ENCODE measurements around the gene LGALS4.
"Not testable (repeated sequence)": the region's sequence is repeated elsewhere in the genome, so short reads cannot be mapped to it uniquely, and the experiment has no call there.

Gene LGALS4

DNA sequence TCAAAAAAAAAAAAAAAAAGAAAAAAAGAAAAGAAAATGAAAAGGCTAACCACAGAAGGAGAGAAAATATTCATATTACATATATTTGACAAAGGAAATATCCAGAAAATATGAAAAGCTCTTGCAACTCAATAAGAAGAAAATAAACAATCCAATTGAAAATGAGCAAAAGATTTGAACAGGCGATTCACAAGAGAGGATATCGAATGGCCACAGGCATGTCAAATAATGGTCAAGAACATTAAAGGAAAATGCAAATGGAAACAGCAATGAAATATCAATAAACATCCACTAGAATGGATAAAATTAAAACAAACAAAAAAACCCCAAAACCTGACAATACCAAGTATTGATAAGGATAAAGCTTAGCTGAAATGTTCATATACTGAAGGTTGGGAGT, 47.5 kb downstream of the LGALS4 start:
- H3K27me3 ChIP-seq (ENCODE audit: control insufficient read depth, insufficient read depth, low read length): no peaks in the 10 kb centered on the region
- H3K9ac ChIP-seq: no peak overlapping the region
- H3K4me3 ChIP-seq (ENCODE audit: low read depth, low read length): no peak overlapping the region
- H3K79me2 ChIP-seq: no peaks in the 10 kb centered on the region
- no peak overlapping the region for H2AFZ ChIP-seq
- no peaks in the 10 kb centered on the region for H3K9me3 ChIP-seq (ENCODE audit: control insufficient read depth, low read length)
- no peaks in the 10 kb centered on the region for H3K4me1 ChIP-seq
- H3K36me3 ChIP-seq (ENCODE audit: control insufficient read depth, insufficient read depth, low read length): no peaks in the 10 kb centered on the region
- H3K27ac ChIP-seq: no peak overlapping the region
- no peak overlapping the region for H3K4me2 ChIP-seq (ENCODE audit: low read length)
- TF ChIP-seq, protein P1, sequence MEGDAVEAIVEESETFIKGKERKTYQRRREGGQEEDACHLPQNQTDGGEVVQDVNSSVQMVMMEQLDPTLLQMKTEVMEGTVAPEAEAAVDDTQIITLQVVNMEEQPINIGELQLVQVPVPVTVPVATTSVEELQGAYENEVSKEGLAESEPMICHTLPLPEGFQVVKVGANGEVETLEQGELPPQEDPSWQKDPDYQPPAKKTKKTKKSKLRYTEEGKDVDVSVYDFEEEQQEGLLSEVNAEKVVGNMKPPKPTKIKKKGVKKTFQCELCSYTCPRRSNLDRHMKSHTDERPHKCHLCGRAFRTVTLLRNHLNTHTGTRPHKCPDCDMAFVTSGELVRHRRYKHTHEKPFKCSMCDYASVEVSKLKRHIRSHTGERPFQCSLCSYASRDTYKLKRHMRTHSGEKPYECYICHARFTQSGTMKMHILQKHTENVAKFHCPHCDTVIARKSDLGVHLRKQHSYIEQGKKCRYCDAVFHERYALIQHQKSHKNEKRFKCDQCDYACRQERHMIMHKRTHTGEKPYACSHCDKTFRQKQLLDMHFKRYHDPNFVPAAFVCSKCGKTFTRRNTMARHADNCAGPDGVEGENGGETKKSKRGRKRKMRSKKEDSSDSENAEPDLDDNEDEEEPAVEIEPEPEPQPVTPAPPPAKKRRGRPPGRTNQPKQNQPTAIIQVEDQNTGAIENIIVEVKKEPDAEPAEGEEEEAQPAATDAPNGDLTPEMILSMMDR (IDR thresholded peaks at IDR 0.05): no peak

DNA sequence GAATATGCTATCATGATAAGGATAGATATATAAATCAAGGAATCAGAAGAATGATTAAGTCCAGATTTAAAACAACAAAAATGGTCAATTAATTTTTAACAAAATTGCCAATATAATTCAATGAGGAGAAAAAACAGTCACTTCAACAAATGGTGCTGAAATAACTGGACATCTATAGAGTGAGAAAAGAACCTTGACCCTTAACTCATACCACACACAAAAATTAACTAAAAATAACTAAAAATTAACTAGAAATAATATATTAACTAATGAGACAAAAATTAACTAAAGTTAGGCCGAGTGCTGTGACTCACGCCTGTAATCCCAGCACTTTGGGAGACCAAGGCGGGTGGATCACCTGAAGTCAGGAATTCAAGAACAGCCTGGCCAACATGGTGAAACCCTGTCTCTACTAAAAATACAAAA, 48.9 kb downstream of the LGALS4 start:
- Histone ChIP-seq H3K4me2 (ENCODE audit: low read length) (no peak overlapping the region), H3K27ac (no peak overlapping the region), H2AFZ (no peak overlapping the region), H3K4me3 (ENCODE audit: low read depth, low read length) (no peak overlapping the region), H3K9me3 (ENCODE audit: control insufficient read depth, low read length) (no peaks in the 10 kb centered on the region), H3K9ac (no peak overlapping the region), H3K27me3 (ENCODE audit: control insufficient read depth, insufficient read depth, low read length) (no peaks in the 10 kb centered on the region), H3K79me2 (no peaks in the 10 kb centered on the region), H3K36me3 (ENCODE audit: control insufficient read depth, insufficient read depth, low read length) (no peaks in the 10 kb centered on the region), H3K4me1 (no peaks in the 10 kb centered on the region)
- TF ChIP-seq, protein P1 (IDR thresholded peaks at IDR 0.05): no peak

DNA sequence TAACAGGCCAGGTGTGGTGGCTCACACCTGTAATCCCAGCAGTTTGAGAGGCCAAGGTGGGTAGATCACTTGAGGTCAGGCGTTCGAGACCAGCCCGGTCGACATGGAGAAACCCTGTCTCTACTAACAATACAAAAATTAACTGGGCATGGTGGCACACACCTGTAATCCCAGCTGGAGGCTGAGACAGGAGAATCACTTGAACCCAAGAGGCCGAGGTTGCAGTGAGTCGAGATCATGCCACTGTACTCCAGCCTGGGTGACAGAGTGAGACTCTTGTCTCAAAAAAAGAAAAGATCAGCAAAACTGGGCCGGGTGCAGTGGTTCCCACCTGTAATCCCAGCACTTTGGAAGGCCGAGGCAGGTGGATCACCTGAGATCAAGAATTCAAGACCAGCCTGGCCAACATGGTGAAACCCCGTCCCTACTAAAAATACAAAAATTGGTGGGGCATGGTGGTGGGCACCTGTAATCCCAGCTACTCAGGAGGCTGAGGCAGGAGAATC, 50.8 kb downstream of the LGALS4 start:
- not testable (repeated sequence) for H2AFZ ChIP-seq; H3K9me3 ChIP-seq (ENCODE audit: control insufficient read depth, low read length); H3K9ac ChIP-seq; H3K36me3 ChIP-seq (ENCODE audit: control insufficient read depth, insufficient read depth, low read length); H3K4me3 ChIP-seq (ENCODE audit: low read depth, low read length); H3K27me3 ChIP-seq (ENCODE audit: control insufficient read depth, insufficient read depth, low read length); H3K27ac ChIP-seq; H3K79me2 ChIP-seq; H3K4me1 ChIP-seq; H3K4me2 ChIP-seq (ENCODE audit: low read length)

DNA sequence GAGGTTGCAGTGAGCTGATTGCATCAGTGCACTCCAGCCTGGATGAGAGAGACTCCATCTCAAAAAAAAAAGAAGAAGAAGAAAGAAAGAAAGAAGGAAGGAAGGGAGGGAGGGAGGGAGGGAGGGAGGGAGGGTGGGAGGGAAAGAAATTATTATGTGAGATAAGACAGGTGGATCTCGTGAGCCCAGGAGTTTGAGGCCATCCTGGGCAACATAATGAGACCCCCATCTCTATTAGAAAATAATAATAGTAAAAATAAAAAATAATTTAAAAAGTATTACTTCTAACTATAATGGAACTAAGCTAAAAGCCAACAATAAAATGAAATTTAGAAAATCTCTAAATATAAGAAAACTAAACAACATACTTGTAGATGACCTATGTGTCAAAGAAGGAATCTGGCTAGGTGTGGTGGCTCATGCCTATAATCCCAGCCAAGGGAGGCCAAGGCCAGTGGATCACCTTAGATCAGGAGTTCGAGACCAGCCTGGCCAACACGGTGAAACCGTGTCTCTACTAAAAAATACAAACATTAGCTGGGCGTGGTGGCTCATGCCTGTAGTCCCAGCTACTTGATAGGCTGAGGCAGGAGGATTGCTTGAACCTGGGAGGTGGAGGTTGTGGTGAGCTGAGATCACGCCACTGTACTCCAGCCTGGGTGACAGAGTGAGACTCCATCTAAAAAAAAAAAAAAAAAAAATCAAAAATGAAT, 51.8 kb downstream of the LGALS4 start:
- not testable (repeated sequence) for H3K9me3 ChIP-seq (ENCODE audit: control insufficient read depth, low read length); H3K79me2 ChIP-seq; H2AFZ ChIP-seq; H3K27me3 ChIP-seq (ENCODE audit: control insufficient read depth, insufficient read depth, low read length); H3K4me1 ChIP-seq; H3K36me3 ChIP-seq (ENCODE audit: control insufficient read depth, insufficient read depth, low read length); H3K27ac ChIP-seq; H3K4me3 ChIP-seq (ENCODE audit: low read depth, low read length); H3K4me2 ChIP-seq (ENCODE audit: low read length); H3K9ac ChIP-seq

DNA sequence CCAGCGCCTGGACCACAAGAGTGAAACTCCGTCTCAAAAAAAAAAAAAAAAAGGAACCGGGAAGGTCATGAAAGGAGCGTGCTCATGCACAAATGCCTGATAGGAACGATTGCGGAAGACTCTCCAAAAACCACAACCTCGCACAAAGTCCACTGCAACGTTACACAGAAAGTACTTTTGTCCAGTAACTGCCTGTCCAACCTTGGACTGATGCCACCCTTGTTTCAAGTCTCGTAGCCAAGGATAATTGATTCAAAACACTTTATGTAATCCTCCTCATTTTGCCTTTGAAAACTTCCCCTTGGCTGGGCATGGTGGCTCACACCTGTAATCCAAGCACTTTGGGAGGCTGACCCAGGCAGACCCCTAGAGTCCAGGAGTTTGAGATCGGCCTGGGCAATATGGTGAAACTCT, 53.1 kb downstream of the LGALS4 start:
- Histone ChIP-seq H3K4me1 (no peaks in the 10 kb centered on the region), H3K4me3 (ENCODE audit: low read depth, low read length) (no peak overlapping the region), H3K36me3 (ENCODE audit: control insufficient read depth, insufficient read depth, low read length) (no peaks in the 10 kb centered on the region), H3K27ac (no peak overlapping the region), H3K79me2 (no peaks in the 10 kb centered on the region), H3K9ac (no peak overlapping the region), H2AFZ (no peak overlapping the region), H3K9me3 (ENCODE audit: control insufficient read depth, low read length) (no peaks in the 10 kb centered on the region), H3K27me3 (ENCODE audit: control insufficient read depth, insufficient read depth, low read length) (no peaks in the 10 kb centered on the region), H3K4me2 (ENCODE audit: low read length) (no peak overlapping the region)
- TF ChIP-seq, protein P1 (IDR thresholded peaks at IDR 0.05): no peak

DNA sequence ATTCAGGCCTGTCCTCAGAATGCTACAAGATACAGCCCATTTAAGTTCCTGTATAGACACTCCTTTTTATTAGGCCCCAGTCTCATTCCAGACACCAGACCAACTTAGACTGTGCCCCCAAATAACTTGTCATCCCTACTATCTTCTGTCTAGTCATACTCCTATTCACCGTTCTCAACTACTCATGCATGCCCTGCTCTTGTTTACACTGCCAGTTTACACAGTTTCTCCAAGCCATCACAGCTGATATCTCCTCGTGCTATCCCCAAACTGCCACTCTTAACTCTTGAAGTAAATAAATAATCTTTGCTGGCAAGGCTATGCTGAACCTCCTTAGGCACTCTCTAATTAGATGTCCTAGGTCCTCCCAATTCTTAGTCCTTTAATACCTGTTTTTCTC, 58.5 kb downstream of the LGALS4 start:
- H3K4me2 ChIP-seq (ENCODE audit: low read length); H3K9ac ChIP-seq; H3K4me1 ChIP-seq; H3K36me3 ChIP-seq (ENCODE audit: control insufficient read depth, insufficient read depth, low read length); H3K27ac ChIP-seq; H3K9me3 ChIP-seq (ENCODE audit: control insufficient read depth, low read length); H3K4me3 ChIP-seq (ENCODE audit: low read depth, low read length); H3K79me2 ChIP-seq; H3K27me3 ChIP-seq (ENCODE audit: control insufficient read depth, insufficient read depth, low read length); H2AFZ ChIP-seq: not testable (repeated sequence)

DNA sequence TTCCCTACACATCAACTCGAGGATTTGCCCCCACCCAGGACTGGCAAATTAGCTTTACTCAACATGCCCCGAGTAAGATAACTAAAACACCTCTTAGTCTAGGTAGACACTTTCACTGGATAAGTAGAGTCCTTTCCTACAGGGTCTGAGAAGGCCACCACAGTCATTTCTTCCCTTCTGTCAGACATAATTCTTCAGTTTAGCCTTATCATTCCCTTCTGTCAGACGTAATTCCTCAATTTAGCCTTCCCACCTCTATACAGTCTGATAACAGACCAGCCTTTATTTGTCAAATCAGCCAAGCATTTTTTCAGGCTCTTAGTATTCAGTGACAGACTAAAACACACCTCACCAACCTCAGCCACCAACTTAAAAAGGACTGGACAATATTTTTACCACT, 59.0 kb downstream of the LGALS4 start:
- H3K9ac ChIP-seq: not testable (repeated sequence)

More for the DNA sequence above, 59.0 kb downstream of the LGALS4 start:
- not testable (repeated sequence) for H2AFZ ChIP-seq; H3K27me3 ChIP-seq (ENCODE audit: control insufficient read depth, insufficient read depth, low read length); H3K4me2 ChIP-seq (ENCODE audit: low read length); H3K4me3 ChIP-seq (ENCODE audit: low read depth, low read length); H3K36me3 ChIP-seq (ENCODE audit: control insufficient read depth, insufficient read depth, low read length); H3K27ac ChIP-seq; H3K79me2 ChIP-seq; H3K9me3 ChIP-seq (ENCODE audit: control insufficient read depth, low read length); H3K4me1 ChIP-seq
